Right renal cortex interstitium (tissue), 3 donors: ENCODE results near the gene ZNRF1. TPM values are rescaled to one million over a fixed set of nuclear protein-coding genes. Genes with fewer than 3 reads are reported as not detected.
"Not testable (repeated sequence)": the region's sequence is repeated elsewhere in the genome, so short reads cannot be mapped to it uniquely, and the experiment has no call there.

ENCODE experiments used
- DNase-seq, 3 donors: peaks; one replicate each; pipeline ENCODE4 v3.0.0-alpha.2; 2013; ENCODE audit warnings: low read depth in 3 of 3, low spot score in 2 of 3
- polyA plus RNA-seq, 3 donors: library from polyadenylated mRNA; unstranded; fragments of 120-200 nt; gene quantifications; one replicate each; pipeline ENCODE4 v1.2.1, GENCODE V29; 2013; ENCODE audit not compliant: insufficient read length in 3 of 3

The ZNRF1 gene
- polyA plus RNA-seq, 3 donors: 28.7 to 29.0 (median 28.7) TPM

DNA sequence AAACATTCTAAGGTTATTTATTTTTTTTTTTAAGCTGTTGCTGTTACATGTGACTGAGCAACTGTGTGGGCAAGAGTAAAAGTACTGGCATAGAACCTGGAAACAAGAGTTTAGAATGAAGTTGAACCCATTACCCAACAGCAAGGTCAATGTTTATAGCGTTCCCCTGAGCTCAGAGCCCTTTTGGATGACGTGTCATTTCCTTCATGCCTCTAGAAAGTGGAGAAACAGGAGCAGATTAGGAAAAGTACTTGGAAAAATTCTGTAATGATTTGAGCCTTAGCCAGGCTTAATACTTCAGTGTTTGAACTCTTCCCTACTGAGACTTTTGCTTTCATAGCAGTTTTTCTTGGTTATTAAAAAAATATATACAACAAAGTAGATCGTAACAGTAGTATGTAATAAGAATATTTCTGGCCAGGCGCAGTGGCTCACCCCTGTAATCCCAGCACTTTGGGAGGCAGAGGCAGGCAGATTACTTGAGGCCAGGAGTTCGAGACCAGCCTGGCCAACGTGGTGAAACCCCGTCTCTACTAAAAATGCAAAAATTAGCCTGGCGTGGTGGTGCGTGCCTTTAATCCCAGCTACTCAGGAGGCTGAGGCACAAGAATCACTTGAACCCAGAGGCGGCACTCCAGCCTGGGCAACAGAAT is 27.5 kb downstream of the ZNRF1 start:
- not testable (repeated sequence) for DNase-seq

DNA sequence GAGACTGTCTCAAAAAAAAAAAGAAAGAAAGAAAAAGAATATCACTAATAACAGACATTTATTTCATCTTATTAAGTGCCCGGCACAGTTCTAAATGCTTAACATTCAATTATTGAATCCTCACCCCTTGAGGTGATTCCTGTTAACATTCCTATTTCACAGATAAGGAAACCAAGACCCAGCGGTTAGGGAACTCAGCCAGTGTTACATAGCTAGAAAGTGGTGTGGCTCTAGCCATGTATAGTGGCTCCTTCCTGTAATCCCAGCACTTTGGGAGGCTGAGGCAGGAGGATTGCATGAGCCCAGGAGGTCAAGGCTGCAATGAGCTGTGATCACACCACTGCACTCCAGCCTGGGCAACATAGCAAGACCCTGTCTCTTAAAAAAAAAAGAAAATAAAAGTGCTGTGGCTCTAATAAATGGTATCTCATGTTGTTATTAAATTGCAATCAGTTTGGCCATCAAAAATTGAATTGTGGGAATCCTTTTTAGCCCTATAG is 28.1 kb downstream of the ZNRF1 start:
- no peak for DNase-seq

- no peak for DNase-seq
Measured at GRCh38 chr16:75027520-75028300, 28.9 kb downstream of the ZNRF1 start.

DNA sequence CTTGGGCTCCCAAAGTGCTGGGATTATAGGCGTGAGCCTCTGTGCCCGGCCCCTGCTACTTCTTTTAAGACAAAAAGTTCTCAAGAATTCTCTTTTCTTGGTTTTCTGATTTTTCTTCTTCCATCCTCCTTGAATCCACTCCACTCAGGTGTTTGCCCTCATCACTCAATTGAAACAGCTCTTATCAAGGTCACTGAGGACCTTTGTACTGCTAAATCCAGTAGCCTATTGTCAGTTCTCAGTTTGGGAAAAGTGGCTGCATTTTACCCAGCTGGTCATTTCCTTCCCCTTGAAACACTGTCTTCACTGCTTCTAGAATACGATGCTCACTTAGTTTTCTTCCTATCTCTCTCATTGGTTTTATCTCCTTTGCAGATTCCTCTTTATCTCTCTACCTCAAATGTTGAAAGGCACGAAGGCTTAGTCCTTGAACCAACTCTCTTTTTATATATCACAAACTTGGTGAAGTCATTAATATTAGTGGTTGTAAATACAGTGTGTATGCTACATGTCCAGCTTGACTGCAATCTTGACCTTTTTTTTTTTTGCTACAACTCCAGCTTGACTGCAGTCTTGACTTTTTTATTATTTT is 29.8 kb downstream of the ZNRF1 start:
- DNase-seq: no peak

DNA sequence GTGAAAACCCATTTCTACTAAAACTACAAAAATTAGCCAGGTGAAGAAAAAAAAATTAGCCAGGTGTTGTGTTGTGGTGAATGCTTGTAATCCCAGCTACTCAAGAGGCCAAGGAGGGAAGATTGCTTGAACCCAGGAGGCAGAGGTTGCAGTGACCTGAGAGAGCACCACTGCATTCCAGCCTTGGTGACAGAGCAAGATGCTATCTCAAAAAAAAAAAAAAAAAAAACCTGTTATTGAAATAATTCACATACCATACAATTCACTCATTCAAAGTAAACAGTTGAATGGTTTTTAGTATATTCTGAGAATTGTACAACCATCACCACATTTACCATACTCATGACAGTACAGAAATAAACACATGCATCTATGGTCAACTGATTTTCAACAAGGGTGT is 31.0 kb downstream of the ZNRF1 start:
- no peak for DNase-seq

GRCh38 chr16:75032655-75033054 is 33.8 kb downstream of the ZNRF1 start:
- DNase-seq: no peak

- DNase-seq: no peak
Measured at GRCh38 chr16:75035410-75035968, 36.7 kb downstream of the ZNRF1 start.

- no peak for DNase-seq
Measured at GRCh38 chr16:75038036-75038858, 39.4 kb downstream of the ZNRF1 start.

- DNase-seq: no peak
Measured at GRCh38 chr16:75039941-75040340, 41.1 kb downstream of the ZNRF1 start.

GRCh38 chr16:75042426-75043174 is 43.8 kb downstream of the ZNRF1 start:
- no peak for DNase-seq

DNA sequence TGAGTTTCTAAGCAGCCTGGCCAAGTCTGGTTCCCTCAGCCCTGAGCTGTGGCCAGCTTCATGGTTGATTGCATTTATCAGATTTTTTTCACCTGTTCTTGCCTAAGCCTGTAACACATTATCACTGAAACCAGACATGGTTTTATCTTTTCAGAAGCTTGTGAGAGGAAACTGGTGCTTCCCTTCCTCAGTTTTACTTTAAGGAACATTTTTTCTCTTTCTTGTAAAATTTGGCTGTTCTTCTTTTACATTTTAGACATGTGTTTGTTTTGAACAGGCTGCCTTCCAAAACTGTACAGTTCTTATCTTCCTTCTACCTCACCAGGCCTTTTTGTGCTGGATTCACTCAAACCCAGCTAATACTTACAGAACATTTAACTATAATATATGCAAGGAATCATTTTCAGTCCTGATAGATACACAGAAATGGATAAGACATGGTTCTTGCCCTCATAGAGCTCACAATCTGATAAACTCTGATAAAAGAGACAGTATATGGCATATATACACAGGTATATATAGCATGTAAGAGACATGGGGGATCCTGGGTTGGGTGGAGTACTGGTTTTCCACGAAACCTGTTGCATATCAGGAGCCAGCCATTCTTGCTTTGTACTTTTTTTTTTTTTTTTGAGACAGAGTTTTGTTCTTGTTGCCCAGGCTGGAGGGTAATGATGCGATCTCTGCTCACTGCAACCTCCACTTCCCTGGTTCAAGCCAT is 44.5 kb downstream of the ZNRF1 start:
- no peak for DNase-seq

DNA sequence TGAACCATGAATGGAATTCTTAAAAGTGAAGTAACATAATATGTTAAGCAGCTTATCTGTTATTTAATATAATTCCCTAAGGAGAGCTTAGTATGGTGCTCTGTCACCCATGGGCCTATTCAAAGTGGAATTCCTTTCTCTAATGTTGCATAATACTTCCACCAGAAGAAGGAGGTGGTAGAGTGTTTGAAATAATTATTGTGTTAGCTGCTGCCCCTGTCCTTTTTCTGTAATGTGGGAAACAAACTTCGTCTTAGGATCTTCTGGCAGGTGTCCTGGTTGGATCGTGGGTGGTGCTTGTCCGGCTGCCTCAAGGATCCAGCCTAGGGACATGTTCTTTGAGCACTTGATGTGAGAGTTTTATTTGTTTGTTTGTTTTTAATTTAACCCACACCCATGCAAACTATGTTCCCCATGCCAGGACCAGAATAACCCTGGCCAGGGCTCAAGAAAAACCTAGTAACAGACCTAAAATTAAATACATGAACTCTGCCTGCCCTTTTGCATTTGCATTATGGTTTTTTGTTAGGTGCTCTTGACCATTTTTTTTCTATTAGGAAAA is 46.1 kb downstream of the ZNRF1 start:
- no peak for DNase-seq

DNA sequence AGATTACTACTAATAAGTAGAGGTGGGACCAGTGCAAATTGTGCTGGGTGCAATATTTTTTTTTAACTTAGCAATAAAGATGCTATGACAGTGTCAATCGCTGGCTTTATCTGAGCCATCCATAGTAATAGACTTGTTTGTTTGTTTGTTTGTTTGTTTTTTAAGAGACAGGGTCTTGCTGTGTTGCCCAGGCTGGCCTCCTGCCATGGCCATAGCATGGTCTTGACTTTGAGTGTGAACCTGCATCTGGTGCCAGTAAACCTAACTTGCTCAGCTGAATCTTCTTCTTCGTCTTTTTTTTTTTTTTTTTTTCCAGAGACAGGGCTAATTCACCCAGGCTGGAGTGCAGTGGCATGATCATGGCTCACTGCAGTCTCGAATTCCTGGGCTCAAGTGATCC is 46.6 kb downstream of the ZNRF1 start:
- no peak for DNase-seq

- no peak for DNase-seq
Measured at GRCh38 chr16:75048054-75048453, 49.2 kb downstream of the ZNRF1 start.

GRCh38 chr16:75048530-75048929 is 49.7 kb downstream of the ZNRF1 start:
- DNase-seq: no peak

GRCh38 chr16:75052481-75053202 is 53.8 kb downstream of the ZNRF1 start:
- DNase-seq: no peak

DNA sequence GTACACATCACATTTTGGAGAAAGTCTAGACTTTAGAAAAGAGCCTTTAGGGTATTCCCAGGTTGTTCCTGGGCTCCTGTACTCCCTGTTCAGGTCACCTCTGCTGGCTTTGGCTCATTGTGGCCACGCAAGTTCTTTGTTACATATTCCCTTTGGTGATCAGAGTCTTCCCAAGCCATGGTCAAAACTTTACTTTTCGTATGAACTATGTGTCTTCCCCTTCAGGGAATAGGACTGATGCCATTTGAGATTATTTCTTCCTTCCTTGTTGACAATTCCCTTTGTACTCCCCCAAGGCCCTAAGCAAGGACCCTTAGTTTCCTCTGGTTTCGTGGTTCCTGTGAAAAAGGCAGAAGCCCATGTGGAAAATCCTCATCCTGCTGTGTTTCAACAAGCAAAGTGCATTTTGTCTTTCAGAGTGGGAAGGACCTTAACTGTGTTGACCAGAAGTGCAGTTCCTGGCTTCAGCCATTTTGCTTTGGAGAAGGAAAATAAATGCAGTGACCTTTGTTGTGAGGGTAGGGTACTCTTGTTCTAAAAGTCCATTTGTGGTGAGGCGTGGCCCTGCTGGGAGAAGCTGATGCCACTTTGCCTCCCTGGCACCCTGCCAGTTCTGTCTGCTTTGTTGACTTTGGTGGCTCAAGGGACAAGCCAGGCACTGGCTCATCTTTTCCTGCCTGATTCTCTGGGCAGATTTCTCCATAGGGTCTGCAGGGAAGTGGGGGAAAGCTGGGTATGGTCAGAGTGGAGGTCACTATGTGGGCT is 55.1 kb downstream of the ZNRF1 start:
- DNase-seq: no peak

- no peak for DNase-seq
Measured at GRCh38 chr16:75054556-75054947, 55.7 kb downstream of the ZNRF1 start.
